CD14-positive monocyte (primary cell): ENCODE results near the gene IFT57. TPM values are rescaled to one million over a fixed set of nuclear protein-coding genes. Genes with fewer than 3 reads are reported as not detected.
"Not testable (repeated sequence)": the region's sequence is repeated elsewhere in the genome, so short reads cannot be mapped to it uniquely, and the experiment has no call there.

Experiments used
- DNase-seq, 3 donors: peaks; one replicate each; pipeline ENCODE4 v3.0.0-alpha.2; 2011 to 2022
- H2AFZ ChIP-seq: 2 replicates; pipeline ENCODE4 v1.6.0; 2012; ENCODE audit warnings: mild to moderate bottlenecking, low read depth, low read length, inconsistent platforms; ENCODE audit not compliant: insufficient read depth, poor library complexity, severe bottlenecking
- H3K27ac ChIP-seq, 2 donors: 1 replicate in 1 of 2; 2 replicates in 1 of 2; pipeline ENCODE4 v1.5.1; 2012 to 2013; ENCODE audit warnings: low read length in 2 of 2, control low read depth in 1 of 2, inconsistent platforms in 1 of 2, low read depth in 1 of 2, mild to moderate bottlenecking in 1 of 2
- H3K27me3 ChIP-seq, 2 donors: one replicate each; pipeline versions ENCODE4 v1.6.0 to v1.6.1; 2011 to 2013; ENCODE audit warnings: low read length in 2 of 2; ENCODE audit not compliant: control insufficient read depth in 2 of 2, insufficient read depth in 2 of 2
- H3K36me3 ChIP-seq, 2 donors: replicated peaks in 1 of 2; 1 replicate in 1 of 2; 2 replicates in 1 of 2; pipeline versions ENCODE4 v1.5.1 to v1.6.1; 2012 to 2013; ENCODE audit warnings: low read length in 2 of 2, control low read depth in 1 of 2, inconsistent platforms in 1 of 2, mild to moderate bottlenecking in 1 of 2; ENCODE audit not compliant: insufficient read depth in 2 of 2, control insufficient read depth in 1 of 2
- H3K4me1 ChIP-seq, 2 donors: 1 replicate in 1 of 2; 2 replicates in 1 of 2; pipeline versions ENCODE4 v1.5.1 to v1.6.1; 2012 to 2013; ENCODE audit warnings: low read length in 2 of 2, control low read depth in 1 of 2, inconsistent platforms in 1 of 2, mild to moderate bottlenecking in 1 of 2, moderate library complexity in 1 of 2; ENCODE audit not compliant: insufficient read depth in 2 of 2, control insufficient read depth in 1 of 2
- H3K4me2 ChIP-seq: replicated peaks from 2 replicates; pipeline ENCODE3; 2012; ENCODE audit warnings: low read length, moderate library complexity, mild to moderate bottlenecking; ENCODE audit not compliant: poor library complexity, severe bottlenecking; ENCODE audit errors: extremely low read depth
- H3K4me3 ChIP-seq, 3 experiments: fragments of 200-600 bp in 1 of 3; sonication (generic) in 1 of 3; replicated peaks in 1 of 3; 1 replicate in 2 of 3; 2 replicates in 1 of 3; pipeline ENCODE4 v1.5.1; 2011 to 2013; ENCODE audit warnings: low read length in 3 of 3, mild to moderate bottlenecking in 3 of 3, control low read depth in 2 of 3, low read depth in 2 of 3, inconsistent platforms in 1 of 3, moderate library complexity in 1 of 3
- H3K79me2 ChIP-seq: 2 replicates; pipeline ENCODE4 v1.6.0; 2012; ENCODE audit warnings: mild to moderate bottlenecking, control low read depth, inconsistent platforms, low read length, moderate library complexity; ENCODE audit not compliant: insufficient read depth
- H3K9ac ChIP-seq: 2 replicates; pipeline ENCODE4 v1.6.0; 2017; ENCODE audit warnings: low read length, mild to moderate bottlenecking; ENCODE audit not compliant: insufficient read depth, poor library complexity, severe bottlenecking
- H3K9me3 ChIP-seq, 2 donors: replicated peaks in 1 of 2; 1 replicate in 1 of 2; 2 replicates in 1 of 2; pipeline versions ENCODE4 v1.5.1 to v1.6.1; 2012 to 2013; ENCODE audit warnings: low read length in 2 of 2, control low read depth in 1 of 2; ENCODE audit not compliant: control insufficient read depth in 1 of 2, insufficient read depth in 1 of 2
- H4K20me1 ChIP-seq: 2 replicates; pipeline ENCODE4 v1.6.0; 2012; ENCODE audit warnings: mild to moderate bottlenecking, low read length, control low read depth, moderate library complexity; ENCODE audit not compliant: insufficient read depth
- H3K27ac Mint-ChIP-seq, 7 donors: one replicate each; pipeline ENCODE4 v1.8.0; 2020; ENCODE audit warnings: mild to moderate bottlenecking in 7 of 7, mixed read lengths in 7 of 7, moderate library complexity in 6 of 7, inconsistent platforms in 2 of 7
- H3K27me3 Mint-ChIP-seq, 3 donors: one replicate each; pipeline ENCODE4 v1.8.0; 2021 to 2022; ENCODE audit warnings: low read depth in 3 of 3, mild to moderate bottlenecking in 3 of 3, mixed read lengths in 3 of 3, moderate library complexity in 3 of 3, inconsistent platforms in 1 of 3
- H3K36me3 Mint-ChIP-seq, 2 donors: one replicate each; pipeline ENCODE4 v1.8.0; 2020; ENCODE audit warnings: mixed read lengths in 2 of 2, inconsistent platforms in 1 of 2, mild to moderate bottlenecking in 1 of 2
- H3K4me1 Mint-ChIP-seq: one replicate; pipeline ENCODE4 v1.8.0; 2020; ENCODE audit warnings: mild to moderate bottlenecking, mixed read lengths
- H3K4me3 Mint-ChIP-seq, 2 donors: one replicate each; pipeline ENCODE4 v1.8.0; 2020; ENCODE audit warnings: mild to moderate bottlenecking in 2 of 2, mixed read lengths in 2 of 2, moderate library complexity in 1 of 2
- H3K9me3 Mint-ChIP-seq, 7 donors: one replicate each; pipeline ENCODE4 v1.8.0; 2020 to 2022; ENCODE audit warnings: mixed read lengths in 7 of 7, mild to moderate bottlenecking in 6 of 7, moderate library complexity in 6 of 7, inconsistent platforms in 2 of 7
- CTCF ChIP-seq: fragments of 200-600 bp; IDR thresholded peaks from one replicate; pipeline ENCODE4 v1.8.0; 2022; ENCODE audit warnings: antibody characterized with exemption, mild to moderate bottlenecking
- WGBS: methylation state at CpG from one replicate; pipeline ENCODE4 v1.1.5; 2013; ENCODE audit warnings: missing lambda C conversion rate; ENCODE audit not compliant: insufficient coverage; 5-methylcytosine and 5-hydroxymethylcytosine counted together
- intact Hi-C, 2 donors: fragments of 100-400 bp; cut with micrococcal nuclease; formaldehyde crosslinking; loops; one replicate each; pipeline versions ENCODE4 v1.15.0 to v1.15.1; 2023
- polyA plus RNA-seq, 3 donors: library from polyadenylated mRNA; depleted of rRNA in 1 of 3; unstranded in 2 of 3; stranded (reverse) in 1 of 3; fragments of 300-500 nt in 2 of 3; fragments of >200 nt in 1 of 3; fragmentation: Illumina TruSeq in 2 of 3; gene quantifications; 1 replicate in 2 of 3; 2 replicates in 1 of 3; pipeline ENCODE4 v1.2.3, GENCODE V29; 2012 to 2021

The IFT57 gene
- polyA plus RNA-seq, 3 donors = 4.9 to 22.9 (median 15.1) TPM

- Histone ChIP-seq H3K27me3 (no peaks in the 10 kb centered on the region), H3K79me2 (no peaks in the 10 kb centered on the region), H3K4me3 (no peak overlapping the region), H3K9me3 (peaks cover 0 to 3% of the 10 kb centered on the region in 2 donors), H3K4me2 (no peak overlapping the region), H3K27ac (no peak overlapping the region), H2AFZ (no peak overlapping the region), H4K20me1 (no peaks in the 10 kb centered on the region), H3K4me1 (no peaks in the 10 kb centered on the region), H3K36me3 (peaks cover 0 to 8% of the 10 kb centered on the region in 2 donors), H3K9ac (no peak overlapping the region)
- intact Hi-C loops = no loop called here
- Mint-ChIP-seq H3K36me3 (peaks cover 5 to 6% of the 10 kb centered on the region in 2 donors), H3K4me3 (no peak overlapping the region), H3K27ac (peak overlapping the region in 1 of 7 donors; percentile 35), H3K9me3 (peaks cover 3 to 15% (median 8%) of the 10 kb centered on the region in 7 donors), H3K27me3 (no peaks in the 10 kb centered on the region), H3K4me1 (peaks cover 14% of the 10 kb centered on the region)
- 100% methylated on average over 1 of the region's 2 CpGs for WGBS
- no peak for TF ChIP-seq CTCF
- no peak for DNase-seq
These were observed 65.0 kb downstream of the IFT57 start for GRCh38 chr3:108157273-108157672.

DNA sequence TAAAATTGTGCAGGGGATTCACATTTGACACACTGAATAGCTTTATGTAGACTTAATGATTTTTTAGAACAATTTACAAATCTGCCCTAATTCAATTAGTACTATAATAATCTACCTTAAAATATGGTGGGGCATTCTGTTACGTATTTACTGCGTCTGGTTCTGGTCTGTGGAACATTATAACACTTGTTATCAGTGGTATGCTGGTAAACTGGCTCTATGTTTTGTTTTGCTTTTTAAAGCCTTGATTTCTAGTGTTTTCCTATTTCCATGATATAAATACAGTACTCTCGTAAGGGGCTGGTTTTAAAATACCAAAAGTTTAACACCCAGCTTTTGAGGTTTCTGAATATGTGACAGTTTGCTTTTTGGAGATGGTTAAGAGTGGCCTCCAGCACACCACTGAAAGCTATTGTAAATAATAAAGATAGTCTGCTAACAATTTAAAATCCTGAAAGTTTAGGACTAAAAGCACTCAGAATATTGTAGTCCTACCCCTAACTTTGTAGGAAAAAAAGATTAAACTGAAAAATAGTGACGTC is 65.8 kb downstream of the IFT57 start:
- Mint-ChIP-seq H3K36me3 (peaks cover 0 to 5% of the 10 kb centered on the region in 2 donors), H3K27ac (no peak overlapping the region), H3K27me3 (no peaks in the 10 kb centered on the region), H3K9me3 (peaks cover 3 to 15% (median 8%) of the 10 kb centered on the region in 7 donors), H3K4me3 (no peak overlapping the region), H3K4me1 (peaks cover 14% of the 10 kb centered on the region)
- H3K36me3 ChIP-seq = no peaks in the 10 kb centered on the region
- H3K27ac ChIP-seq = no peak overlapping the region
- TF ChIP-seq CTCF = no peak
- no peak overlapping the region for H2AFZ ChIP-seq
- H3K9ac ChIP-seq = no peak overlapping the region
- H3K9me3 ChIP-seq = peaks cover 0 to 3% of the 10 kb centered on the region in 2 donors
- no peak overlapping the region for H3K4me3 ChIP-seq
- no peaks in the 10 kb centered on the region for H3K4me1 ChIP-seq
- H4K20me1 ChIP-seq = no peaks in the 10 kb centered on the region
- H3K4me2 ChIP-seq = no peak overlapping the region
- intact Hi-C loops = no loop called here
- no peaks in the 10 kb centered on the region for H3K27me3 ChIP-seq
- DNase-seq = no peak
- H3K79me2 ChIP-seq = no peaks in the 10 kb centered on the region
- WGBS = no CpG with 5 or more reads among the region's 4 CpGs

GRCh38 chr3:108155642-108156041 is 66.6 kb downstream of the IFT57 start:
- H3K9me3 ChIP-seq, intact Hi-C loops, H3K36me3 Mint-ChIP-seq, H3K4me3 Mint-ChIP-seq, H3K36me3 ChIP-seq, DNase-seq, H3K9ac ChIP-seq, H3K27ac ChIP-seq, H3K4me2 ChIP-seq, H2AFZ ChIP-seq, H3K27me3 Mint-ChIP-seq, H3K27me3 ChIP-seq, H3K4me3 ChIP-seq, H3K4me1 ChIP-seq, H3K79me2 ChIP-seq, H4K20me1 ChIP-seq, H3K27ac Mint-ChIP-seq: not testable (repeated sequence)
- Mint-ChIP-seq H3K4me1 (peaks cover 14% of the 10 kb centered on the region), H3K9me3 (peaks cover 3 to 15% (median 8%) of the 10 kb centered on the region in 7 donors)
- WGBS = no CpG with 5 or more reads among the region's 4 CpGs
